ENCODE results near the gene NTF3.
A peak's percentile ranks its signal among the peaks of the same experiment; 100 is the strongest.

NTF3 gene

DNA sequence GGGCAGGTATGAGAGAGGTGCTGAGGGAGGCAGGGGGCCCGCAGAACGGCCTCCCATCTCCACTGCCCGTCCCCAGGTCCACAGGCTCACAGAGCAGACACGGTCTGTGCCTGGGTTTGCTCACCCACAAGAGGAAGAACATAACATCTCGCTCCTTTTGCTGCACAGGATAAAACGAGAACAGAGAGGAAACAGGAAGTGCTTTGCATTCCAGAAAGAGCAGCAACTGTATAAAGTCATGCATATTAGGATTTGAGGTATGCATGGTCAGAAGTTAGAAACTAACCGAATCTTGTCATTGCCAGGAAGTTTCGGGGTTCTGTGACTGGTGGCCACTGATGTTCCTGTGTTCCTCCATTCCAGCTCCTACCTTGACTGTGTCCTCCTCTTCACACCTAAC lies 25.0 kb downstream of the NTF3 start:
- Histone ChIP-seq H3K4me1 (ENCODE audit: insufficient read depth, low read length, poor library complexity, severe bottlenecking) (peaks cover 10% of the 10 kb centered on the region), H3K4me3 (ENCODE audit: low read length, poor library complexity, severe bottlenecking) (no peak overlapping the region), H3K9me3 (ENCODE audit: insufficient read depth, low read depth, low read length) (no peaks in the 10 kb centered on the region), H3K9ac (ENCODE audit: low read depth, low read length, poor library complexity, severe bottlenecking) (no peak overlapping the region), H4K20me1 (ENCODE audit: insufficient read depth, low read length, poor library complexity, severe bottlenecking) (no peaks in the 10 kb centered on the region), H3K27me3 (ENCODE audit: insufficient read depth, low read length, poor library complexity, severe bottlenecking) (peaks cover 4% of the 10 kb centered on the region), H3K79me2 (ENCODE audit: insufficient read depth, low read length) (no peaks in the 10 kb centered on the region), H3K4me2 (ENCODE audit: low read depth, low read length, poor library complexity, severe bottlenecking) (no peak overlapping the region), H3K36me3 (ENCODE audit: insufficient read depth, low read length) (no peaks in the 10 kb centered on the region), H2AFZ (ENCODE audit: low read length) (peak overlapping the region; percentile 86), H3F3A (ENCODE audit: low read depth) (no peaks in the 10 kb centered on the region), H3K9me2 (replicated peaks; ENCODE audit: low read depth, low read length) (no peaks in the 10 kb centered on the region)
- no peak for TF ChIP-seq EZH2phosphoT487 (IDR thresholded peaks at IDR 0.05; ENCODE audit: borderline replicate concordance)
- TF ChIP-seq, protein P1, sequence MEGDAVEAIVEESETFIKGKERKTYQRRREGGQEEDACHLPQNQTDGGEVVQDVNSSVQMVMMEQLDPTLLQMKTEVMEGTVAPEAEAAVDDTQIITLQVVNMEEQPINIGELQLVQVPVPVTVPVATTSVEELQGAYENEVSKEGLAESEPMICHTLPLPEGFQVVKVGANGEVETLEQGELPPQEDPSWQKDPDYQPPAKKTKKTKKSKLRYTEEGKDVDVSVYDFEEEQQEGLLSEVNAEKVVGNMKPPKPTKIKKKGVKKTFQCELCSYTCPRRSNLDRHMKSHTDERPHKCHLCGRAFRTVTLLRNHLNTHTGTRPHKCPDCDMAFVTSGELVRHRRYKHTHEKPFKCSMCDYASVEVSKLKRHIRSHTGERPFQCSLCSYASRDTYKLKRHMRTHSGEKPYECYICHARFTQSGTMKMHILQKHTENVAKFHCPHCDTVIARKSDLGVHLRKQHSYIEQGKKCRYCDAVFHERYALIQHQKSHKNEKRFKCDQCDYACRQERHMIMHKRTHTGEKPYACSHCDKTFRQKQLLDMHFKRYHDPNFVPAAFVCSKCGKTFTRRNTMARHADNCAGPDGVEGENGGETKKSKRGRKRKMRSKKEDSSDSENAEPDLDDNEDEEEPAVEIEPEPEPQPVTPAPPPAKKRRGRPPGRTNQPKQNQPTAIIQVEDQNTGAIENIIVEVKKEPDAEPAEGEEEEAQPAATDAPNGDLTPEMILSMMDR (conservative IDR thresholded peaks at IDR 0.05; ENCODE audit: low read length), result no peak

- no peaks in the 10 kb centered on the region for H3K9me3 ChIP-seq (ENCODE audit: insufficient read depth, low read depth, low read length)
- no peaks in the 10 kb centered on the region for H4K20me1 ChIP-seq (ENCODE audit: insufficient read depth, low read length, poor library complexity, severe bottlenecking)
- H3K27me3 ChIP-seq (ENCODE audit: insufficient read depth, low read length, poor library complexity, severe bottlenecking), result peaks cover under 1% of the 10 kb centered on the region
- H3K36me3 ChIP-seq (ENCODE audit: insufficient read depth, low read length), result no peaks in the 10 kb centered on the region
- no peaks in the 10 kb centered on the region for H3K9me2 ChIP-seq (replicated peaks; ENCODE audit: low read depth, low read length)
- no peak overlapping the region for H3K9ac ChIP-seq (ENCODE audit: low read depth, low read length, poor library complexity, severe bottlenecking)
- TF ChIP-seq, protein P1 (conservative IDR thresholded peaks at IDR 0.05; ENCODE audit: low read length), result no peak
- TF ChIP-seq EZH2phosphoT487 (IDR thresholded peaks at IDR 0.05; ENCODE audit: borderline replicate concordance), result no peak
- H3K4me2 ChIP-seq (ENCODE audit: low read depth, low read length, poor library complexity, severe bottlenecking), result no peak overlapping the region
- H2AFZ ChIP-seq (ENCODE audit: low read length), result no peak overlapping the region
- H3K4me1 ChIP-seq (ENCODE audit: insufficient read depth, low read length, poor library complexity, severe bottlenecking), result peaks cover 10% of the 10 kb centered on the region
- no peak overlapping the region for H3K4me3 ChIP-seq (ENCODE audit: low read length, poor library complexity, severe bottlenecking)
- H3F3A ChIP-seq (ENCODE audit: low read depth), result no peaks in the 10 kb centered on the region
- no peaks in the 10 kb centered on the region for H3K79me2 ChIP-seq (ENCODE audit: insufficient read depth, low read length)
Measured at GRCh38 chr12:5458229-5459050, 26.5 kb downstream of the NTF3 start.

GRCh38 chr12:5459051-5459782 lies 27.3 kb downstream of the NTF3 start:
- H2AFZ ChIP-seq (ENCODE audit: low read length), result no peak overlapping the region
- peaks cover 10% of the 10 kb centered on the region for H3K4me1 ChIP-seq (ENCODE audit: insufficient read depth, low read length, poor library complexity, severe bottlenecking)
- H3K9me2 ChIP-seq (replicated peaks; ENCODE audit: low read depth, low read length), result no peaks in the 10 kb centered on the region
- TF ChIP-seq, protein P1 (conservative IDR thresholded peaks at IDR 0.05; ENCODE audit: low read length), result no peak
- TF ChIP-seq EZH2phosphoT487 (IDR thresholded peaks at IDR 0.05; ENCODE audit: borderline replicate concordance), result no peak
- no peaks in the 10 kb centered on the region for H3K79me2 ChIP-seq (ENCODE audit: insufficient read depth, low read length)
- no peak overlapping the region for H3K4me3 ChIP-seq (ENCODE audit: low read length, poor library complexity, severe bottlenecking)
- no peak overlapping the region for H3K9ac ChIP-seq (ENCODE audit: low read depth, low read length, poor library complexity, severe bottlenecking)
- H3K36me3 ChIP-seq (ENCODE audit: insufficient read depth, low read length), result no peaks in the 10 kb centered on the region
- H3F3A ChIP-seq (ENCODE audit: low read depth), result no peaks in the 10 kb centered on the region
- no peaks in the 10 kb centered on the region for H3K27me3 ChIP-seq (ENCODE audit: insufficient read depth, low read length, poor library complexity, severe bottlenecking)
- no peaks in the 10 kb centered on the region for H4K20me1 ChIP-seq (ENCODE audit: insufficient read depth, low read length, poor library complexity, severe bottlenecking)
- H3K9me3 ChIP-seq (ENCODE audit: insufficient read depth, low read depth, low read length), result no peaks in the 10 kb centered on the region
- H3K4me2 ChIP-seq (ENCODE audit: low read depth, low read length, poor library complexity, severe bottlenecking), result no peak overlapping the region

All from Loucy (cell line).